ENCODE data around the gene MACROD2.

The MACROD2 gene

DNA sequence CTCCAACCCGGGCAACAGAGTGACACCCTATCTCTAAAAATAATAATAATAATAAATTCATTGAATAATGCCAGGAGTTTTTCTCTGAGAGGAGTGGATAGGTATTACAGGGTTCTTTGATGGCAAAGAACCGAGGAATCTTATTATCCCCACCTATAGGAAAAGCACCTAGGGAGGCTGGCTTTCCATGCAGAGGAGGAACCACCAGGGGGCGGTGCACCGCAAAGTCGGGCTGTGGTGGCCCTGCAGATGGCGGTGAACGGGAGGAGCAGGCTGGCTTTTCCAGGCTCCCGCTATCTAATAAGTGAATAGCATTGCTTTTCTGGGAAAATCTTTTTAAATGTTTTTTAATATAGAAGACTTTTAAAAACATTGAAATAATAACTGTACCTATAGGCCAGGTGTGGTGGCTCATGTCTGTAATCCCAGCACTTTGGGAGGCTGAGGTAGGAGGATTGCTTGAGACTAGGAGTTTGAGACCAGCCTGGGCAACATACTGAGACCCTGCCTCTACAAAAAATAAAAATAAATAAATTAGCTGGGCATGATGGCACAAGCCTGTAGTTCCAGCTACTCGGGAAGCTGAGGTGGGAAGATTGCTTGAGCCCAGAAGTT lies 1713.8 kb downstream of the MACROD2 start:
- no peak overlapping the region for H3K4me3 ChIP-seq (ENCODE audit: low read depth, low read length)
- DNase-seq (ENCODE audit: low read depth), result peak; percentile 67
- TF ChIP-seq, protein P1, sequence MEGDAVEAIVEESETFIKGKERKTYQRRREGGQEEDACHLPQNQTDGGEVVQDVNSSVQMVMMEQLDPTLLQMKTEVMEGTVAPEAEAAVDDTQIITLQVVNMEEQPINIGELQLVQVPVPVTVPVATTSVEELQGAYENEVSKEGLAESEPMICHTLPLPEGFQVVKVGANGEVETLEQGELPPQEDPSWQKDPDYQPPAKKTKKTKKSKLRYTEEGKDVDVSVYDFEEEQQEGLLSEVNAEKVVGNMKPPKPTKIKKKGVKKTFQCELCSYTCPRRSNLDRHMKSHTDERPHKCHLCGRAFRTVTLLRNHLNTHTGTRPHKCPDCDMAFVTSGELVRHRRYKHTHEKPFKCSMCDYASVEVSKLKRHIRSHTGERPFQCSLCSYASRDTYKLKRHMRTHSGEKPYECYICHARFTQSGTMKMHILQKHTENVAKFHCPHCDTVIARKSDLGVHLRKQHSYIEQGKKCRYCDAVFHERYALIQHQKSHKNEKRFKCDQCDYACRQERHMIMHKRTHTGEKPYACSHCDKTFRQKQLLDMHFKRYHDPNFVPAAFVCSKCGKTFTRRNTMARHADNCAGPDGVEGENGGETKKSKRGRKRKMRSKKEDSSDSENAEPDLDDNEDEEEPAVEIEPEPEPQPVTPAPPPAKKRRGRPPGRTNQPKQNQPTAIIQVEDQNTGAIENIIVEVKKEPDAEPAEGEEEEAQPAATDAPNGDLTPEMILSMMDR (IDR thresholded peaks at IDR 0.05; ENCODE audit: insufficient read depth, low read depth, low read length, missing control alignments), result peak; percentile 80

DNA sequence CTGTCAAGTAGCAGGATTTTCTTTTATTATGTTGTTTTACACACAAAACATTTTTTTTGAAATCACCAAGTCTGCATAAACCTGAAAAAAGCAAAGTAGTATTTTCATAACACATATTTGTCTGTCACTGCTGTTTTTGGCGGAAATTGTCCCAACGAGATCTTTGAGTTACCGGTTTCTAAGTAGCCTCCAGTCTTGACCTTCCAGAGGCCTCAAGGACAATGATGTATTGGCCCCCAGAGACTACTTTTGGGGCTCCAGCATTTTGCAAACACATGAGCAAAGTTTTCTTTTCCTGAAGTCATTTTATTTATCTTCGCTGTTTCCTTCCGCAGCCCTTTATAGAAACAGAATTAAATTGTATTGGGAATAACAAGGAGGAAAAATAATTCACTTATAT lies 1715.3 kb downstream of the MACROD2 start:
- TF ChIP-seq, protein P1 (IDR thresholded peaks at IDR 0.05; ENCODE audit: insufficient read depth, low read depth, low read length, missing control alignments), result no peak
- DNase-seq (ENCODE audit: low read depth), result no peak
- H3K4me3 ChIP-seq (ENCODE audit: low read depth, low read length), result no peak overlapping the region

DNA sequence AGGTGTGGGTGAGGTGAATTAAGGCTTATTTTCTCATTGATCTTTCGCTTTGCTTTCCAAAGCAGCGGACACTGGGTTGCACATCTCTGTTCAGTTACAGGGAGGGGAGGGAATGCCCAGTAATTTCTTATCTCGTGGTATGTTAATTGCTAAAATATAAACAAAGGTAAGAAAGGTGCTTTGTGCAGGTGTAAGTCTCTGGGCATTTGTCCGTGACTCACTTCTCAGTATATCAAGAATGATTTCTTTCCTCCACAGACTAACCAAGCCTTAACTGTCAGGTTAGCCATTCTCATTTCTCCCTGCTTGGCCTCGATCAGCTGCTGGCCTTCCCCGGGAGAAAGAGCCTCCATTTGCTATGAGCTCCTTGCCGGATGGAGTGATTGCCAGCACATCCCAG lies 1715.9 kb downstream of the MACROD2 start:
- no peak overlapping the region for H3K4me3 ChIP-seq (ENCODE audit: low read depth, low read length)
- no peak for DNase-seq (ENCODE audit: low read depth)
- TF ChIP-seq, protein P1 (IDR thresholded peaks at IDR 0.05; ENCODE audit: insufficient read depth, low read depth, low read length, missing control alignments), result no peak

DNA sequence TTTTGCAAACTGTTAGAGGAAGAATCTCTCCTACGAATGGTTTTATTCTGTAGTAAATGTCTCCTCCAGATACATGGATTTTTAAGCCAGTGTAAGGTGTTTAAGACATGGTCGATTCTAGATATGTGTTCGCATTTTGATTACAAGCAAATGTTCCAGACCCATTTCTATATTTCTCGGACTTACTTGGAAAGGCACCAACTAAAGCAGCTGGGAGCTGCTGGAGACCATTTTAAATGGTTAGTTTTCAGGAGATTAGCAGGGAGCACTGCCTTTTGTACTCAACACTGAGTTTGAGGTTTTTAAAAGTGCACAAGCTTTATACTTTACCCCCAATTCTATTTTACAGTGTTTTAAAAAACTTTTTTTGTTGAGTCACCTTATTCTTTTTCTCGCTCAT lies 1720.9 kb downstream of the MACROD2 start:
- TF ChIP-seq, protein P1 (IDR thresholded peaks at IDR 0.05; ENCODE audit: insufficient read depth, low read depth, low read length, missing control alignments), result no peak
- no peak for DNase-seq (ENCODE audit: low read depth)
- no peak overlapping the region for H3K4me3 ChIP-seq (ENCODE audit: low read depth, low read length)

DNA sequence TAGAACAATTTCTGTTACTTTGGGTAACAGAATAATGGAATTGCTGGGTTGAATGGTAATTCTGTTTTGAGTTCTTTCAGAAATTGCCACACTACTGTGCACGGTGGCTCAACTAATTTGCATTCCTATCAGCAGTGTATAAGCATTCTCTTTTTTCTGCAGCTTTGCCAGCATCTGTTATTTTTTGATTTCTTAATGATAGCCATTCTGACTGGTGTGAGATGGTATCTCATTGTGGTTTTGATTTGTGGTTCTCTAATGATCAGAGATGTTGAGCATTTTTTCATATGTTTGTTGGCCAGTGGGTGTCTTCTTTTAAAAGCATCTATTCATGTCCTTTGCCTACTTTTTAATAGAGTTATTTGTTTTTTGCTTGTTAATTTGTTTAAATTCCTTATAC lies 1731.1 kb downstream of the MACROD2 start:
- H3K4me3 ChIP-seq (ENCODE audit: low read depth, low read length), result no peak overlapping the region
- no peak for DNase-seq (ENCODE audit: low read depth)
- TF ChIP-seq, protein P1 (IDR thresholded peaks at IDR 0.05; ENCODE audit: insufficient read depth, low read depth, low read length, missing control alignments), result no peak

DNA sequence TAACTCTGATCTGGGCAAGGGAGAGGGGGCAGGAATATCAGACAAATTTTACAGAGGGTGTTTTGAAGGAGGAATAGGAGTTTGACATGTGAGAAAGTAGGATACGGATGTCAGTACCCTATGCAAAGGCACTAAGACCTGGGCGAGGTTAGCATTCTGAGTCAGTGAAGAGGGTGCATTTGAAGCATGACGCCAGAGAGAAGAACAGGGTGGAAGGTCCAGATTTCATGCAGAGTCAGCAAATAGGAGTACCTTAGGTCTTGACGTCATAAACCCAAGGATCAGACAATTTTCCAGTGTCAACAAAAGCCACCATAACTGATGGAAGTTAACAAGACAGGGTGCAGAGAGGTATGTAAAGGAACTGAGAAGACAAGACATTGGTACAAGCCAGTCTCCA lies 1738.7 kb downstream of the MACROD2 start:
- TF ChIP-seq, protein P1 (IDR thresholded peaks at IDR 0.05; ENCODE audit: insufficient read depth, low read depth, low read length, missing control alignments), result no peak
- no peak overlapping the region for H3K4me3 ChIP-seq (ENCODE audit: low read depth, low read length)
- no peak for DNase-seq (ENCODE audit: low read depth)

DNA sequence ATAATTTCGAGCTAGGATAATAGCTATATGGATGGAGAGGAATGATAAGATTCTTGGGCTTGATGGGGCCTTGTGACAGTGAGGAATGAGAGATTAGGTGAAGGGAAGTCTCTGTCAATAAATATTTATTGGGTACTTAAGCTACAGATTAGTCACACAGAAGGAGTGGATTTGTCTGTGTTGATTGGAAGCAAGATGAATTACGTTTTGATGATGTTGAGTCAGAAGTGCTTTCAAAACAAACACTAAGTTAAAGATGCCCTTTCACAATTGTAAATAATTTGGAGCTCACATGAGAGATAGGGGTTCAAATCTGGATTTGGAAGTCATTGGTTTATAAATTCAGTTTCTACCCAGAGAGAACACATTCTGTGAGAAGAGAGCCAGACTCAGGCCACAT lies 1743.7 kb downstream of the MACROD2 start:
- no peak overlapping the region for H3K4me3 ChIP-seq (ENCODE audit: low read depth, low read length)
- DNase-seq (ENCODE audit: low read depth), result no peak
- TF ChIP-seq, protein P1 (IDR thresholded peaks at IDR 0.05; ENCODE audit: insufficient read depth, low read depth, low read length, missing control alignments), result no peak
